ENCODE data around the gene CCDC182.

The CCDC182 gene

GRCh38 chr17:57714665-57715180 is 30.4 kb downstream of the CCDC182 start:
- H3K9me3 ChIP-seq = no peaks in the 10 kb centered on the region
- no peaks in the 10 kb centered on the region for H3K4me1 ChIP-seq (ENCODE audit: control insufficient read depth in 1 of 2, insufficient read depth in 1 of 2, low read depth in 1 of 2, low read length in 1 of 2)
- H3K36me3 ChIP-seq = no peaks in the 10 kb centered on the region
- H3K27ac ChIP-seq = no peak overlapping the region
- H3K27me3 ChIP-seq = peaks cover 50% of the 10 kb centered on the region
- no peak overlapping the region for H3K4me3 ChIP-seq (ENCODE audit: low read depth in 1 of 2, low read length in 1 of 2)
- TF ChIP-seq CTCF (IDR thresholded peaks at IDR 0.05) = no peak

GRCh38 chr17:57713140-57713539 is 32.0 kb downstream of the CCDC182 start:
- H3K27me3 ChIP-seq = peaks cover 41% of the 10 kb centered on the region
- no peaks in the 10 kb centered on the region for H3K9me3 ChIP-seq
- H3K36me3 ChIP-seq = no peaks in the 10 kb centered on the region
- TF ChIP-seq CTCF (IDR thresholded peaks at IDR 0.05) = no peak
- H3K4me3 ChIP-seq (ENCODE audit: low read depth in 1 of 2, low read length in 1 of 2) = no peak overlapping the region
- no peak overlapping the region for H3K27ac ChIP-seq
- no peaks in the 10 kb centered on the region for H3K4me1 ChIP-seq (ENCODE audit: control insufficient read depth in 1 of 2, insufficient read depth in 1 of 2, low read depth in 1 of 2, low read length in 1 of 2)

GRCh38 chr17:57708410-57708809 is 36.7 kb downstream of the CCDC182 start:
- no peak overlapping the region for H3K27ac ChIP-seq
- peaks cover 15% of the 10 kb centered on the region for H3K27me3 ChIP-seq
- no peaks in the 10 kb centered on the region for H3K36me3 ChIP-seq
- no peak for TF ChIP-seq CTCF (IDR thresholded peaks at IDR 0.05)
- H3K9me3 ChIP-seq = no peaks in the 10 kb centered on the region
- H3K4me3 ChIP-seq (ENCODE audit: low read depth in 1 of 2, low read length in 1 of 2) = no peak overlapping the region
- no peaks in the 10 kb centered on the region for H3K4me1 ChIP-seq (ENCODE audit: control insufficient read depth in 1 of 2, insufficient read depth in 1 of 2, low read depth in 1 of 2, low read length in 1 of 2)

- Histone ChIP-seq H3K36me3 (no peaks in the 10 kb centered on the region), H3K27ac (no peak overlapping the region), H3K4me1 (ENCODE audit: control insufficient read depth in 1 of 2, insufficient read depth in 1 of 2, low read depth in 1 of 2, low read length in 1 of 2) (no peaks in the 10 kb centered on the region), H3K27me3 (peaks cover 10% of the 10 kb centered on the region), H3K4me3 (ENCODE audit: low read depth in 1 of 2, low read length in 1 of 2) (no peak overlapping the region), H3K9me3 (no peaks in the 10 kb centered on the region)
- TF ChIP-seq CTCF (IDR thresholded peaks at IDR 0.05) = no peak
Observed at GRCh38 chr17:57707892-57708291, 37.2 kb downstream of the CCDC182 start.

GRCh38 chr17:57706761-57707160 is 38.3 kb downstream of the CCDC182 start:
- Histone ChIP-seq H3K4me3 (ENCODE audit: low read depth in 1 of 2, low read length in 1 of 2) (no peak overlapping the region), H3K4me1 (ENCODE audit: control insufficient read depth in 1 of 2, insufficient read depth in 1 of 2, low read depth in 1 of 2, low read length in 1 of 2) (no peaks in the 10 kb centered on the region), H3K36me3 (no peaks in the 10 kb centered on the region), H3K9me3 (no peaks in the 10 kb centered on the region), H3K27me3 (peaks cover 8% of the 10 kb centered on the region), H3K27ac (no peak overlapping the region)
- no peak for TF ChIP-seq CTCF (IDR thresholded peaks at IDR 0.05)
